ENCODE measurements around the gene RGS7BP. TPM values are rescaled to one million over a fixed set of nuclear protein-coding genes. Genes with fewer than 3 reads are reported as not detected.

RGS7BP gene
- total RNA-seq, 1 donor = not detected

- TF ChIP-seq CTCF (IDR thresholded peaks at IDR 0.05; ENCODE audit: insufficient read depth, low read depth, low read length) = no peak
- H3K4me3 ChIP-seq (ENCODE audit: low read depth, low read length) = no peak overlapping the region
- no peak for DNase-seq (ENCODE audit: low read depth)
Measured at GRCh38 chr5:64637144-64637543, 131.3 kb downstream of the RGS7BP start.

- no peak for TF ChIP-seq CTCF (IDR thresholded peaks at IDR 0.05; ENCODE audit: insufficient read depth, low read depth, low read length)
- DNase-seq (ENCODE audit: low read depth) = no peak
- no peak overlapping the region for H3K4me3 ChIP-seq (ENCODE audit: low read depth, low read length)
Measured at GRCh38 chr5:64637837-64638443, 132.1 kb downstream of the RGS7BP start.

GRCh38 chr5:64644831-64645230 lies 139.0 kb downstream of the RGS7BP start:
- H3K4me3 ChIP-seq (ENCODE audit: low read depth, low read length) = no peak overlapping the region
- DNase-seq (ENCODE audit: low read depth) = no peak
- TF ChIP-seq CTCF (IDR thresholded peaks at IDR 0.05; ENCODE audit: insufficient read depth, low read depth, low read length) = no peak

- no peak for DNase-seq (ENCODE audit: low read depth)
- TF ChIP-seq CTCF (IDR thresholded peaks at IDR 0.05; ENCODE audit: insufficient read depth, low read depth, low read length) = no peak
Measured at GRCh38 chr5:64646169-64646568, 140.4 kb downstream of the RGS7BP start.

GRCh38 chr5:64649512-64649911 lies 143.7 kb downstream of the RGS7BP start:
- TF ChIP-seq CTCF (IDR thresholded peaks at IDR 0.05; ENCODE audit: insufficient read depth, low read depth, low read length) = no peak
- no peak for DNase-seq (ENCODE audit: low read depth)
- no peak overlapping the region for H3K4me3 ChIP-seq (ENCODE audit: low read depth, low read length)

More at GRCh38 chr5:64646169-64646568, 140.4 kb downstream of the RGS7BP start:
- no peak overlapping the region for H3K4me3 ChIP-seq (ENCODE audit: low read depth, low read length)

GRCh38 chr5:64653766-64654560 lies 148.1 kb downstream of the RGS7BP start:
- DNase-seq (ENCODE audit: low read depth) = no peak
- no peak overlapping the region for H3K4me3 ChIP-seq (ENCODE audit: low read depth, low read length)
- TF ChIP-seq CTCF (IDR thresholded peaks at IDR 0.05; ENCODE audit: insufficient read depth, low read depth, low read length) = no peak

Data from fibroblast of villous mesenchyme (primary cell).